Posterior vena cava (tissue), 2 donors: Measurements from ENCODE around the gene EGLN2. TPM values are rescaled to one million over a fixed set of nuclear protein-coding genes. Genes with fewer than 3 reads are reported as not detected.

Experiments
- total RNA-seq, 2 donors: library from RNA; stranded (reverse); fragmentation: NEBNext Ultra II Directional; extraction: Animal tissue kit (Norgen Biotek cat#: 25700); gene quantifications; one replicate each; pipeline ENCODE4 v1.2.1, GENCODE V29; 2021
- donor health status: DM: yes; HTN: yes; CAD: no.
- donor health status: DM: yes; HTN: yes; CAD: no.

Gene EGLN2
- total RNA-seq, 2 donors from 2014 or later: 76.3 to 89.0 TPM

Other genes starting within 250 kb of the EGLN2 start
- gene SHKBP1, start 222.3 kb upstream of the EGLN2 start, total RNA-seq: 10 to 100 TPM; 43.8 to 45.3 TPM
- gene LTBP4, start 197.8 kb upstream of the EGLN2 start, total RNA-seq: 100 to 1,000 TPM; 200 to 265 TPM
- gene NUMBL, start 108.5 kb upstream of the EGLN2 start, total RNA-seq: 10 to 100 TPM; 54.0 to 62.6 TPM
- gene COQ8B, start 82.3 kb upstream of the EGLN2 start, total RNA-seq: 10 to 100 TPM; 21.5 to 29.9 TPM
- gene ITPKC, start 82.1 kb upstream of the EGLN2 start, total RNA-seq: 10 to 100 TPM; 18.9 to 19.4 TPM
- 1 to 10 TPM; 3.0 to 5.5 TPM for gene ACTMAP, start 48.7 kb upstream of the EGLN2 start, total RNA-seq
- gene SNRPA, start 48.0 kb upstream of the EGLN2 start, total RNA-seq: 10 to 100 TPM; 37.1 to 46.1 TPM
- gene MIA, start 23.7 kb upstream of the EGLN2 start, total RNA-seq: 1 to 10 TPM in 1 of 2 donors, not detected in 1; 1.6 TPM
- 10 to 100 TPM; 20.5 to 24.5 TPM for gene RAB4B, start 20.9 kb upstream of the EGLN2 start, total RNA-seq
- not detected for gene CYP2A6, start 51.3 kb downstream of the EGLN2 start, total RNA-seq
- not detected for gene CYP2A7, start 83.0 kb downstream of the EGLN2 start, total RNA-seq
- gene CYP2B6, start 192.1 kb downstream of the EGLN2 start, total RNA-seq: not detected